ENCODE results near the gene IRF2BP1.
"Not testable (repeated sequence)": the region's sequence is repeated elsewhere in the genome, so short reads cannot be mapped to it uniquely, and the experiment has no call there.

IRF2BP1 gene

GRCh38 chr19:45901912-45902650 is 16.1 kb upstream of the IRF2BP1 start, which contains the start of gene MYPOP:
TSS of gene MYPOP (minus strand) at chr19:45902613. CDS start at chr19:45901773, 840 bp downstream.
- DNase-seq, result no peak

GRCh38 chr19:45901432-45901911 is 15.5 kb upstream of the IRF2BP1 start:
- DNase-seq, result peak; percentile 44

GRCh38 chr19:45900738-45901431 is 14.9 kb upstream of the IRF2BP1 start:
- DNase-seq, result no peak

- no peak for DNase-seq
Observed at GRCh38 chr19:45899919-45900589, 14.1 kb upstream of the IRF2BP1 start.

GRCh38 chr19:45899253-45899652 is 13.3 kb upstream of the IRF2BP1 start:
- no peak for DNase-seq

GRCh38 chr19:45897261-45897812 is 11.4 kb upstream of the IRF2BP1 start:
- DNase-seq, result no peak

GRCh38 chr19:45895983-45896599 is 10.2 kb upstream of the IRF2BP1 start:
- not testable (repeated sequence) for DNase-seq

GRCh38 chr19:45895519-45895972 is 9.6 kb upstream of the IRF2BP1 start:
- no peak for DNase-seq

GRCh38 chr19:45890877-45891276 is 4.9 kb upstream of the IRF2BP1 start:
- DNase-seq, result no peak

GRCh38 chr19:45889210-45889885 is 3.4 kb upstream of the IRF2BP1 start:
- DNase-seq, result no peak

GRCh38 chr19:45887200-45887710 is 1.3 kb upstream of the IRF2BP1 start:
- DNase-seq, result no peak

GRCh38 chr19:45886427-45887199 is 672 bp upstream of the IRF2BP1 start:
- DNase-seq, result peak; percentile 90

GRCh38 chr19:45884682-45885555 is 1.0 kb downstream of the IRF2BP1 start:
- no peak for DNase-seq

- DNase-seq, result no peak
Observed at GRCh38 chr19:45883881-45884681, 1.9 kb downstream of the IRF2BP1 start.

GRCh38 chr19:45883586-45883880 is 2.4 kb downstream of the IRF2BP1 start:
- no peak for DNase-seq

- DNase-seq, result peak; percentile 80
Observed at GRCh38 chr19:45882652-45883585, 3.0 kb downstream of the IRF2BP1 start.

- DNase-seq, result no peak
Observed at GRCh38 chr19:45881909-45882528, 3.9 kb downstream of the IRF2BP1 start.

Data from CD4-positive, alpha-beta T cell treated with Interferon gamma for 1 hour (primary cell).